Spleen (tissue), 11 donors: ENCODE measurements around the gene KLF2. TPM values are rescaled to one million over a fixed set of nuclear protein-coding genes. Genes with fewer than 3 reads are reported as not detected.

Experiments used
- DNase-seq: peaks from one replicate; pipeline ENCODE4 v3.0.0-alpha.2; 2020
- H3K27ac ChIP-seq, 8 donors: fragments of 200-600 bp; sonication (generic) in 7 of 8; 1 replicate in 4 of 8; 2 replicates in 4 of 8; pipeline versions ENCODE4 v1.5.0 to v1.8.0; 2016 to 2021; ENCODE audit warnings: inconsistent platforms in 4 of 8, mild to moderate bottlenecking in 4 of 8, moderate library complexity in 1 of 8
- H3K27me3 ChIP-seq, 7 donors: fragments of 200-600 bp; sonication (generic) in 6 of 7; replicated peaks in 1 of 7; 1 replicate in 4 of 7; 2 replicates in 3 of 7; pipeline versions ENCODE4 v1.5.0 to v1.8.0; 2016 to 2021; ENCODE audit warnings: inconsistent platforms in 3 of 7, mild to moderate bottlenecking in 1 of 7
- H3K36me3 ChIP-seq, 6 donors: fragments of 200-600 bp; sonication (generic) in 5 of 6; 1 replicate in 4 of 6; 2 replicates in 2 of 6; pipeline versions ENCODE4 v1.5.0 to v1.8.0; 2016 to 2021; ENCODE audit warnings: inconsistent platforms in 2 of 6
- H3K4me1 ChIP-seq, 6 donors: fragments of 200-600 bp; sonication (generic) in 5 of 6; 1 replicate in 3 of 6; 2 replicates in 3 of 6; pipeline versions ENCODE4 v1.5.0 to v1.8.0; 2016 to 2021; ENCODE audit warnings: inconsistent platforms in 3 of 6
- H3K4me3 ChIP-seq, 8 donors: fragments of 200-600 bp; sonication (generic) in 7 of 8; 1 replicate in 4 of 8; 2 replicates in 4 of 8; pipeline versions ENCODE4 v1.5.0 to v1.8.0; 2016 to 2021; ENCODE audit warnings: inconsistent platforms in 4 of 8, mild to moderate bottlenecking in 4 of 8, moderate library complexity in 2 of 8
- H3K9me3 ChIP-seq, 8 donors: fragments of 200-600 bp; sonication (generic) in 7 of 8; 1 replicate in 4 of 8; 2 replicates in 4 of 8; pipeline versions ENCODE4 v1.5.0 to v1.8.0; 2016 to 2021; ENCODE audit warnings: inconsistent platforms in 4 of 8
- POLR2A ChIP-seq, 3 donors: fragments of 450-650 bp; IDR thresholded peaks; one replicate each; pipeline ENCODE4 v1.5.1; 2017; ENCODE audit warnings: antibody characterized with exemption in 3 of 3, mild to moderate bottlenecking in 1 of 3
- POLR2AphosphoS5 ChIP-seq, 3 donors: sonication (generic); formaldehyde crosslinking; IDR thresholded peaks; one replicate each; pipeline ENCODE4 v1.5.1; 2017; ENCODE audit warnings: antibody characterized with exemption in 3 of 3
- WGBS, 5 donors: extraction: QIAGEN DNeasy Blood & Tissue Kit in 3 of 5; methylation state at CpG; one replicate each; pipeline versions ENCODE4 v1.1.5 to v1.1.7; 2013 to 2018; 5-methylcytosine and 5-hydroxymethylcytosine counted together
- intact Hi-C: fragments of 100-400 bp; cut with DNase I; formaldehyde crosslinking; loops from one replicate; pipeline ENCODE4 v1.15.0; 2023; ENCODE audit warnings: low total_unique reads
- polyA plus RNA-seq, 3 donors: library from polyadenylated mRNA; stranded (reverse); fragments of 200-250 nt; gene quantifications; one replicate each; pipeline ENCODE4 v1.2.1, GENCODE V29; 2013
- total RNA-seq, 7 donors: library from RNA; depleted of rRNA in 3 of 7; stranded (reverse); fragments of >200 nt in 3 of 7; fragmentation: NEBNext Ultra II Directional in 4 of 7; extraction: Animal tissue kit (Norgen Biotek cat#: 25700) in 4 of 7; gene quantifications; one replicate each; pipeline versions ENCODE4 v1.1.0 to v1.2.1, GENCODE V29; 2016 to 2021
- TF ChIP-seq, protein P1 (sequence below), 11 experiments: fragments of 200-600 bp in 7 of 11; fragments of 450-650 bp in 4 of 11; sonication (generic) in 4 of 11; IDR thresholded peaks in 8 of 11; conservative IDR thresholded peaks in 3 of 11; 1 replicate in 7 of 11; 2 replicates in 4 of 11; pipeline versions ENCODE4 v1.4.0 to v1.8.0; 2016 to 2021; ENCODE audit warnings: antibody characterized with exemption in 11 of 11, inconsistent platforms in 4 of 11, mild to moderate bottlenecking in 1 of 11
- donor health status: healthy with polysubstance abuse.
- donor health status: DM: no; HTN: no; CAD: no; lungs with moderate emphysema.
- donor health status: DM: no; HTN: no; CAD: no.
- donor health status: Bipolar disorder and iron deficiency.
- donor health status: healthy.
- donor health status: DM: no; HTN: no; CAD: no.
- donor health status: DM: yes; HTN: yes; CAD: no.

Gene KLF2
- total and polyA plus RNA-seq, 10 donors, result 9.7 to 179 (median 105) TPM

DNA sequence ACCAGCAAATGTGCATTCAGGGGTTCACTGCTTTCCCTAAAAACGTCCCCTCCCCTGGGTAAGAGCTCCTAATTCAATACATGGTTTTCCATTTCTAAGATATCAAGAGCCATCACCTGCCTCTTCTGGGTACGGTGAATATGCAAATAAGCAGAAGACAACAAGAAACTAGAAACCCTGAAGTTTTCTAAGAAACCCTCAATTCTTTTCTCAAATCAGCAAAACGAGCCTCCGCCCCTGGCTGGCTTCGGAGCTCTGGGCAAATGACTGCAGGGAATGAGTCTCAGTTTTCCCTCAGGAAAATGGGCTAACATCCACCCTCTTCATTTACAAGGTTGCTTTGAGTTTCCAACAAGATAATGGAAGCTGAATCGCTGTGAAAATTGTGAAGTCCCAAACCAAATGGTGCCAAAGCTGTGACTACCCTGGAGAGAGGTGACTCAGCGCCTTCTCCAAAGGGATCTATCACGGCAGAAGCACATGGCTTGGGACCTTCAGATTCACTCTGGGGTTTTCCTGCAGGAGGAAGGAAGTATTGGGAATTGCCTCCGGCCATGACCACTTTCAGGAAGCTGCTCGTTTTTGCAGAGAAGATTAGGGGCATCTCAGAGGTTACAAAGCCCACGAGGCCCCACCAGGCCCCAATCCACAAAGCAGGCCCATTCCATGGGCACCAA is 26.6 kb downstream of the KLF2 start:
- 39 to 56% (median 49%) methylated on average over 11 of the region's 11 CpGs for WGBS, 5 donors
- peaks cover 27 to 62% (median 47%) of the 10 kb centered on the region in 6 donors for H3K4me1 ChIP-seq
- no peaks in the 10 kb centered on the region for H3K9me3 ChIP-seq
- no peak for DNase-seq
- intact Hi-C loops, result no loop called here
- no peak overlapping the region for H3K4me3 ChIP-seq
- TF ChIP-seq, protein P1, sequence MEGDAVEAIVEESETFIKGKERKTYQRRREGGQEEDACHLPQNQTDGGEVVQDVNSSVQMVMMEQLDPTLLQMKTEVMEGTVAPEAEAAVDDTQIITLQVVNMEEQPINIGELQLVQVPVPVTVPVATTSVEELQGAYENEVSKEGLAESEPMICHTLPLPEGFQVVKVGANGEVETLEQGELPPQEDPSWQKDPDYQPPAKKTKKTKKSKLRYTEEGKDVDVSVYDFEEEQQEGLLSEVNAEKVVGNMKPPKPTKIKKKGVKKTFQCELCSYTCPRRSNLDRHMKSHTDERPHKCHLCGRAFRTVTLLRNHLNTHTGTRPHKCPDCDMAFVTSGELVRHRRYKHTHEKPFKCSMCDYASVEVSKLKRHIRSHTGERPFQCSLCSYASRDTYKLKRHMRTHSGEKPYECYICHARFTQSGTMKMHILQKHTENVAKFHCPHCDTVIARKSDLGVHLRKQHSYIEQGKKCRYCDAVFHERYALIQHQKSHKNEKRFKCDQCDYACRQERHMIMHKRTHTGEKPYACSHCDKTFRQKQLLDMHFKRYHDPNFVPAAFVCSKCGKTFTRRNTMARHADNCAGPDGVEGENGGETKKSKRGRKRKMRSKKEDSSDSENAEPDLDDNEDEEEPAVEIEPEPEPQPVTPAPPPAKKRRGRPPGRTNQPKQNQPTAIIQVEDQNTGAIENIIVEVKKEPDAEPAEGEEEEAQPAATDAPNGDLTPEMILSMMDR (IDR thresholded peaks at IDR 0.05 in 8 of 11, conservative IDR thresholded peaks at IDR 0.05 in 3 of 11), result no peak
- TF ChIP-seq POLR2AphosphoS5 (IDR thresholded peaks at IDR 0.05), result peak in 2 of 3 donors; percentile 37 to 73
- TF ChIP-seq POLR2A (IDR thresholded peaks at IDR 0.05), result no peak
- no peaks in the 10 kb centered on the region for H3K27me3 ChIP-seq
- peaks cover 0 to 18% (median 0%) of the 10 kb centered on the region in 6 donors for H3K36me3 ChIP-seq
- H3K27ac ChIP-seq, result peak overlapping the region in 7 of 8 donors; percentile 0 to 72 (median 55)

DNA sequence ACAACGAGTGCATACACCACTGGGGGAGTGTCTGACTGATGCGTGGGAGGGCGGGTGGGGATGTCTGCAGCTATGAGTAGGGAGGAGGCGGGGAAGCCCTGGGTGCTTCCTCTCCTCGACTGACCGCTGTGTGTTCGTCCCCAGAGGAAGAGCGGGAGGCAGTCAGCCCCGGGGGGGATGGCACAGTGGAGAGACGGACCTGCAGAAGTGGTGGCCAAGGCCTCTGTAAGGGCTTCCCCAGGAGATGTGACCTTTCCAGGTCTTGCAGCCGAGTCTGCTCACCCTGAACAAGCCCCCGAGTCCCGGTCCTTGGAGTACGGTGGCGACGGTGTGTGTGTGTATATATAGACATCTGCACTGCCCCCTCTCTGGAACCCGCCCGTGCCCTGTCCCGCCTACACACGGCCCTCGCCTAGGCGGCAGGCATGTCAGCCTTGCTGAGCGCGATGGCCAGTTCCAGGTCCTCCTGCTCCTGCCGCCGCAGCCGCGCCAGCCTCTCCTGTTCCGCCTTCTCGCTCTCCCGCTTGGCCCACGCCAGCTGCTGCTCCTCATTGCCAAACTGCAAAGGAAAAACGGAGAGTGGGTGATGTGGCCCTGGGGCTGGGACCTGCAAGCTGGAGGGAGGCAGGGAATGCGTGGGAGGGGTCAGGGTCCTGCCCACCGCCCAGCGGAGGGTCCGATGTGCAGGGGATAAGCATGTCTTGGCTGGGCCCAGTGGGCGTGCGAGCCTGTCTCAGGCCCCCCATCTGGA is 30.8 kb downstream of the KLF2 start:
- Histone ChIP-seq H3K27me3 (no peaks in the 10 kb centered on the region), H3K4me3 (peak overlapping the region in 3 of 8 donors; percentile 5 to 45 (median 6)), H3K4me1 (peaks cover 43 to 86% (median 66%) of the 10 kb centered on the region in 6 donors), H3K36me3 (peaks cover 0 to 44% (median 0%) of the 10 kb centered on the region in 6 donors), H3K27ac (peak overlapping the region in 5 of 8 donors; percentile 25 to 59 (median 57)), H3K9me3 (no peaks in the 10 kb centered on the region)
- WGBS, 5 donors, result 45 to 71% (median 63%) methylated on average over 30 to 39 of the region's 39 CpGs
- intact Hi-C loops, result no loop called here
- peak; percentile 85 for DNase-seq
- TF ChIP-seq POLR2AphosphoS5 (IDR thresholded peaks at IDR 0.05) (peak; percentile 28 to 70 (median 52)), POLR2A (IDR thresholded peaks at IDR 0.05) (no peak)
- TF ChIP-seq, protein P1 (IDR thresholded peaks at IDR 0.05 in 8 of 11, conservative IDR thresholded peaks at IDR 0.05 in 3 of 11), result no peak

DNA sequence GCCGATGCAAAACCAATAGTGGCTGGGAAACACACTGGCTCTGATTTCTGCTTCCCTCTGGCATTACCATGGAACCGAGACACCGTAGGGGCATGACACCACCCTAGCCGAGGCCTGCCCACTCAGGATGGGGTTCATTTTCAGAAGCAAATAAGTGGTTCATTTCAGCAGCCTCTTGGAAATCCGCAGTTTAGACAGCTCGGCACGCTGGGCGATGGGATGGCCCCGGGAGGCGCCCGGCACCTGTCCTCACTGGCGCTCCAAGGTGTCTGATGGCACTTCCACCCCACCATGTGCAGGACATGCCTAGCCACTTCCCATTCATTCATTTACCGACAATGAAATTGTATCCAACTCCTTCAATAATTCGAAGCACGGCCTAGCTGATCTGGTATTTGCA is 33.8 kb downstream of the KLF2 start:
- intact Hi-C loops, result no loop called here
- peaks cover 0 to 67% (median 0%) of the 10 kb centered on the region in 6 donors for H3K36me3 ChIP-seq
- H3K27me3 ChIP-seq, result no peaks in the 10 kb centered on the region
- peaks cover 28 to 96% (median 74%) of the 10 kb centered on the region in 6 donors for H3K4me1 ChIP-seq
- no peak overlapping the region for H3K4me3 ChIP-seq
- DNase-seq, result no peak
- TF ChIP-seq, protein P1 (IDR thresholded peaks at IDR 0.05 in 8 of 11, conservative IDR thresholded peaks at IDR 0.05 in 3 of 11), result no peak
- TF ChIP-seq POLR2AphosphoS5 (IDR thresholded peaks at IDR 0.05), result no peak
- no peak for TF ChIP-seq POLR2A (IDR thresholded peaks at IDR 0.05)
- H3K9me3 ChIP-seq, result no peaks in the 10 kb centered on the region
- 95 to 99% (median 96%) methylated on average over 12 to 15 of the region's 15 CpGs for WGBS, 5 donors
- H3K27ac ChIP-seq, result peak overlapping the region in 4 of 8 donors; percentile 11 to 65 (median 44)

DNA sequence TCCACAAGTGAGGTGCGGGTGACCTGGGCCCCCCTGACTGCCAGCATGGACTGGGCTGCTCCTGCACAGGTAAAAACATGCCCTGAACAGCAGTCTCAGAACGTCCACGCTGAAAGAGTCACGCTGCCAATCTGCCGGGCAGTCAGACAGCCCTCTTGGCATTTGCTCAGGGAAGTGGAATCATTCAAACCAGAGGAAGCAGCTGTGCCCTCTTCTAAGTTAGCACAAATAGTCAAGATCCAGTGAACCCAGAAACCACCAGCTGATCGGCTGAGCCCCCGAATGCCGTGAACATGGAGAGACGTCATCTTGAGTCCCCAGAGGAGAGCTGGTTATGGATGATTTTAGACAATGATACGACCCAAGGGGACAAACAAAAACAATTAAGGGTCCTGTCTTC is 34.4 kb downstream of the KLF2 start:
- H3K9me3 ChIP-seq, result no peaks in the 10 kb centered on the region
- H3K36me3 ChIP-seq, result peaks cover 0 to 70% (median 0%) of the 10 kb centered on the region in 6 donors
- no peaks in the 10 kb centered on the region for H3K27me3 ChIP-seq
- no peak for TF ChIP-seq POLR2A (IDR thresholded peaks at IDR 0.05)
- TF ChIP-seq POLR2AphosphoS5 (IDR thresholded peaks at IDR 0.05), result peak in 1 of 3 donors; percentile 67
- intact Hi-C loops, result no loop called here
- no peak for DNase-seq
- H3K4me1 ChIP-seq, result peaks cover 32 to 100% (median 80%) of the 10 kb centered on the region in 6 donors
- 35 to 48% (median 46%) methylated on average over 10 of the region's 10 CpGs for WGBS, 5 donors
- no peak overlapping the region for H3K4me3 ChIP-seq
- H3K27ac ChIP-seq, result peak overlapping the region in 5 of 8 donors; percentile 11 to 65 (median 44)
